SK-N-SH (cell line): ENCODE data around the gene MINDY4. TPM values are rescaled to one million over a fixed set of nuclear protein-coding genes. Genes with fewer than 3 reads are reported as not detected.

Source experiments
- CTCF ChIA-PET: fragments of 300-600, 350-600 bp; formaldehyde crosslinking; extraction: SDS; loops from one replicate; lab custom pipeline; 2021; lab: Yijun Ruan, JAX
- POLR2A ChIA-PET: fragments of 350-600 bp; sonication (Branson Sonifier 250); formaldehyde crosslinking; extraction: SDS; loops from one replicate; lab custom pipeline; 2020; ENCODE audit warnings: antibody characterized with exemption, inconsistent platforms; lab: Yijun Ruan, JAX
- DNase-seq: peaks from one replicate; pipeline ENCODE4 v3.0.0; 2012
- H2AFZ ChIP-seq: fragments of 200-600 bp; sonication (generic); 2 replicates; pipeline ENCODE4 v1.8.1; 2016; ENCODE audit warnings: antibody characterized with exemption, mild to moderate bottlenecking, low read depth
- H3F3A ChIP-seq: fragments of 200-600 bp; sonication (generic); replicated peaks from 2 replicates; pipeline ENCODE3; 2016; ENCODE audit warnings: antibody characterized with exemption, mild to moderate bottlenecking; ENCODE audit not compliant: insufficient read depth
- H3K27ac ChIP-seq, 2 experiments: fragments of 200-500 bp in 1 of 2; fragments of 200-600 bp in 1 of 2; sonication (Bioruptor generic) in 1 of 2; sonication (generic), shearing (Covaris generic) in 1 of 2; 2 replicates each; pipeline versions ENCODE4 v1.5.1 to v1.6.1; 2014 to 2016; ENCODE audit warnings: low read depth in 2 of 2, inconsistent platforms in 1 of 2, low read length in 1 of 2, mild to moderate bottlenecking in 1 of 2, mixed read lengths in 1 of 2
- H3K27me3 ChIP-seq: fragments of 200-600 bp; sonication (generic), shearing (Covaris generic); 2 replicates; pipeline ENCODE4 v1.6.1; 2016; ENCODE audit warnings: mixed run types; ENCODE audit not compliant: insufficient read depth
- H3K36me3 ChIP-seq, 2 experiments: fragments of 200-500 bp in 1 of 2; fragments of 200-600 bp in 1 of 2; sonication (Bioruptor generic) in 1 of 2; sonication (generic) in 1 of 2; replicated peaks in 1 of 2; 2 replicates each; pipeline versions ENCODE3 to v1.5.1; 2014 to 2016; ENCODE audit warnings: low read length in 1 of 2, mild to moderate bottlenecking in 1 of 2; ENCODE audit not compliant: insufficient read depth in 2 of 2, control insufficient read depth in 1 of 2
- H3K4me1 ChIP-seq, 2 experiments: fragments of 200-500 bp in 1 of 2; fragments of 200-600 bp in 1 of 2; sonication (Bioruptor generic) in 1 of 2; sonication (generic), shearing (Covaris generic) in 1 of 2; 2 replicates each; pipeline versions ENCODE4 v1.5.1 to v1.6.1; 2014 to 2016; ENCODE audit warnings: low read depth in 1 of 2, low read length in 1 of 2, mixed run types in 1 of 2; ENCODE audit not compliant: insufficient read depth in 2 of 2, control insufficient read depth in 1 of 2
- H3K4me2 ChIP-seq: fragments of 200-600 bp; sonication (generic), shearing (Covaris generic); 2 replicates; pipeline ENCODE4 v1.6.1; 2017; ENCODE audit warnings: mixed run types
- H3K4me3 ChIP-seq, 2 experiments: fragments of 200-500 bp in 1 of 2; fragments of 200-600 bp in 1 of 2; sonication (Bioruptor generic) in 1 of 2; sonication (generic), shearing (Covaris generic) in 1 of 2; 2 replicates each; pipeline versions ENCODE4 v1.5.1 to v1.8.1; 2014 to 2016; ENCODE audit warnings: low read depth in 2 of 2, inconsistent platforms in 1 of 2, low read length in 1 of 2, mild to moderate bottlenecking in 1 of 2, mixed read lengths in 1 of 2, moderate library complexity in 1 of 2
- H3K79me2 ChIP-seq: fragments of 200-600 bp; sonication (generic); 2 replicates; pipeline ENCODE4 v1.8.1; 2017; ENCODE audit warnings: mild to moderate bottlenecking; ENCODE audit not compliant: insufficient read depth
- H3K9ac ChIP-seq: fragments of 200-600 bp; sonication (generic); 2 replicates; pipeline ENCODE4 v1.6.1; 2017; ENCODE audit warnings: mixed run types
- H3K9me2 ChIP-seq: fragments of 200-600 bp; sonication (generic); 2 replicates; pipeline ENCODE4 v1.6.1; 2017; ENCODE audit warnings: mixed run types
- H3K9me3 ChIP-seq: fragments of 200-600 bp; sonication (generic); 2 replicates; pipeline ENCODE4 v1.6.1; 2017; ENCODE audit warnings: mixed run types, mild to moderate bottlenecking, moderate library complexity
- H4K20me1 ChIP-seq: fragments of 200-600 bp; sonication (generic); 2 replicates; pipeline ENCODE4 v1.6.1; 2017; ENCODE audit warnings: mild to moderate bottlenecking, mixed run types; ENCODE audit not compliant: insufficient read depth
- ELF1 ChIP-seq: IDR thresholded peaks from 2 replicates; pipeline ENCODE4 v1.4.0; 2012
- FOSL2 ChIP-seq: IDR thresholded peaks from 2 replicates; pipeline ENCODE4 v1.4.0; 2012; ENCODE audit warnings: low read depth, mild to moderate bottlenecking, moderate library complexity, borderline replicate concordance
- FOXM1 ChIP-seq: IDR thresholded peaks from 2 replicates; pipeline ENCODE4 v1.4.0; 2012; ENCODE audit warnings: low read depth, mild to moderate bottlenecking
- GABPA ChIP-seq: IDR thresholded peaks from 2 replicates; pipeline ENCODE4 v1.4.0; 2012; ENCODE audit warnings: low read depth, mild to moderate bottlenecking
- JUND ChIP-seq: IDR thresholded peaks from 2 replicates; pipeline ENCODE4 v1.4.0; 2012
- MXI1 ChIP-seq: IDR thresholded peaks from 2 replicates; pipeline ENCODE4 v1.6.1; 2012; ENCODE audit warnings: mild to moderate bottlenecking, low read depth, low read length, improper control_type of control experiment
- RAD21 ChIP-seq: IDR thresholded peaks from 2 replicates; pipeline ENCODE4 v1.6.1; 2012; ENCODE audit warnings: mild to moderate bottlenecking, low read length
- RFX5 ChIP-seq: IDR thresholded peaks from 2 replicates; pipeline ENCODE4 v1.6.1; 2012; ENCODE audit warnings: mild to moderate bottlenecking, improper control_type of control experiment, low read length
- SIN3A ChIP-seq: IDR thresholded peaks from 2 replicates; pipeline ENCODE4 v1.6.1; 2012; ENCODE audit warnings: low read depth, mild to moderate bottlenecking, low read length, moderate library complexity, borderline replicate concordance
- TCF12 ChIP-seq: IDR thresholded peaks from 2 replicates; pipeline ENCODE4 v1.4.0; 2012
- TEAD4 ChIP-seq: IDR thresholded peaks from 2 replicates; pipeline ENCODE4 v1.4.0; 2012; ENCODE audit warnings: mild to moderate bottlenecking, borderline replicate concordance; ENCODE audit not compliant: insufficient read depth
- WGBS: methylation state at CpG from one replicate; pipeline ENCODE4 v1.1.6; 2017; ENCODE audit warnings: low lambda C conversion rate; 5-methylcytosine and 5-hydroxymethylcytosine counted together
- polyA plus RNA-seq, 3 experiments: library from polyadenylated mRNA; depleted of rRNA; stranded (reverse); fragments of >200 nt; gene quantifications; 2 replicates each; pipeline ENCODE4 v1.2.3, GENCODE V29; 2012
- TF ChIP-seq, protein P1 (sequence below): IDR thresholded peaks from 2 replicates; pipeline ENCODE4; 2012
- TF ChIP-seq, protein P2 (sequence below): IDR thresholded peaks from 2 replicates; pipeline ENCODE4 v1.4.0; 2012; ENCODE audit warnings: low read depth, borderline replicate concordance
- TF ChIP-seq, protein P3 (sequence below): fragments of 150-350 bp; IDR thresholded peaks from 2 replicates; pipeline ENCODE4 v1.6.1; 2017; ENCODE audit warnings: antibody characterized with exemption, low read length, low read depth, borderline replicate concordance
- TF ChIP-seq, protein P4 (sequence below): IDR thresholded peaks from 2 replicates; pipeline ENCODE4 v1.4.0; 2012; ENCODE audit warnings: low read depth, borderline replicate concordance

Gene MINDY4
- polyA plus RNA-seq, 1 of the 3 experiments (the other 2 are of a cell fraction), result 1.8 TPM

DNA sequence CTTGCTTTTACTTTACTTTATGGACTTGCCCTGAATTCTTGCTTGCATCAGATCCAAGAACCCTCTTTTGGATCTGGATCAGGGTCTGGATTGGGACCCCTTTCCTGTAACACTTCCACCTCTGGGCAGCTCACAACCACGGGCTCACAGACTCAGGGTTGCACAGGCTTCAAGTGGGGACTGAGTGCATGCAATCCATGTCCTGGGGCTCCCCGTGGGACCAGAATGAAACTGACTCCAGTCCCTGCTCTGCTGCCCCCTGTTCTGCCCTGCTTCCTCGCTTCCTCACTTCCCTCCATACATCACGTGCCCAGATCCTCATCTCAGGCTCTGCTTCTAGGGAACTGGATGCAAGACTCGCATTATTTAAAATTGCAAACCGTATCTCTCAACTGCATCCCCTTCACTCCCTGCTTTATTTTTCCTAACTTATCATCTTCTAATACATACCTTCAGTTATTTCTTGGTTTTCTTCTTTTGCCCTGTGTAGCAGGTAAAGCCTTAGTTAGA, 42.6 kb upstream of the MINDY4 start:
- Histone ChIP-seq H3K4me2 (no peak overlapping the region), H3F3A (no peaks in the 10 kb centered on the region), H3K4me3 (no peak overlapping the region), H3K9ac (no peak overlapping the region), H3K79me2 (no peaks in the 10 kb centered on the region), H3K4me1 (peaks cover 0 to 5% of the 10 kb centered on the region in 2 experiments; a peak in 1 of 4 replicates), H4K20me1 (no peaks in the 10 kb centered on the region), H2AFZ (no peak overlapping the region), H3K9me2 (no peaks in the 10 kb centered on the region), H3K27ac (no peak overlapping the region), H3K36me3 (no peaks in the 10 kb centered on the region), H3K27me3 (peaks cover 46% of the 10 kb centered on the region), H3K9me3 (no peaks in the 10 kb centered on the region)
- CTCF ChIA-PET, result interaction anchor here (1.4 to 3.8 kb wide), 4 partner anchors 11 to 26 kb away, joined by 3 to 47 read pairs (median 10); no protein-coding TSS in a partner anchor
- no peak for DNase-seq
- WGBS, result 42% methylated on average over 6 of the region's 6 CpGs
- POLR2A ChIA-PET, result no interaction called here
- TF ChIP-seq, protein P1, sequence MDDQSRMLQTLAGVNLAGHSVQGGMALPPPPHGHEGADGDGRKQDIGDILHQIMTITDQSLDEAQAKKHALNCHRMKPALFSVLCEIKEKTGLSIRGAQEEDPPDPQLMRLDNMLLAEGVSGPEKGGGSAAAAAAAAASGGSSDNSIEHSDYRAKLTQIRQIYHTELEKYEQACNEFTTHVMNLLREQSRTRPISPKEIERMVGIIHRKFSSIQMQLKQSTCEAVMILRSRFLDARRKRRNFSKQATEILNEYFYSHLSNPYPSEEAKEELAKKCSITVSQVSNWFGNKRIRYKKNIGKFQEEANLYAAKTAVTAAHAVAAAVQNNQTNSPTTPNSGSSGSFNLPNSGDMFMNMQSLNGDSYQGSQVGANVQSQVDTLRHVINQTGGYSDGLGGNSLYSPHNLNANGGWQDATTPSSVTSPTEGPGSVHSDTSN, result no peak
- TF ChIP-seq FOSL2 (no peak), RFX5 (no peak), TEAD4 (no peak), FOXM1 (no peak), GABPA (no peak), JUND (no peak), SIN3A (no peak), ELF1 (no peak), MXI1 (no peak), TCF12 (no peak), RAD21 (no peak)
- TF ChIP-seq, protein P2, sequence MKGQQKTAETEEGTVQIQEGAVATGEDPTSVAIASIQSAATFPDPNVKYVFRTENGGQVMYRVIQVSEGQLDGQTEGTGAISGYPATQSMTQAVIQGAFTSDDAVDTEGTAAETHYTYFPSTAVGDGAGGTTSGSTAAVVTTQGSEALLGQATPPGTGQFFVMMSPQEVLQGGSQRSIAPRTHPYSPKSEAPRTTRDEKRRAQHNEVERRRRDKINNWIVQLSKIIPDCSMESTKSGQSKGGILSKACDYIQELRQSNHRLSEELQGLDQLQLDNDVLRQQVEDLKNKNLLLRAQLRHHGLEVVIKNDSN, result no peak
- TF ChIP-seq, protein P3, sequence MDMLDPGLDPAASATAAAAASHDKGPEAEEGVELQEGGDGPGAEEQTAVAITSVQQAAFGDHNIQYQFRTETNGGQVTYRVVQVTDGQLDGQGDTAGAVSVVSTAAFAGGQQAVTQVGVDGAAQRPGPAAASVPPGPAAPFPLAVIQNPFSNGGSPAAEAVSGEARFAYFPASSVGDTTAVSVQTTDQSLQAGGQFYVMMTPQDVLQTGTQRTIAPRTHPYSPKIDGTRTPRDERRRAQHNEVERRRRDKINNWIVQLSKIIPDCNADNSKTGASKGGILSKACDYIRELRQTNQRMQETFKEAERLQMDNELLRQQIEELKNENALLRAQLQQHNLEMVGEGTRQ, result no peak
- TF ChIP-seq, protein P4, sequence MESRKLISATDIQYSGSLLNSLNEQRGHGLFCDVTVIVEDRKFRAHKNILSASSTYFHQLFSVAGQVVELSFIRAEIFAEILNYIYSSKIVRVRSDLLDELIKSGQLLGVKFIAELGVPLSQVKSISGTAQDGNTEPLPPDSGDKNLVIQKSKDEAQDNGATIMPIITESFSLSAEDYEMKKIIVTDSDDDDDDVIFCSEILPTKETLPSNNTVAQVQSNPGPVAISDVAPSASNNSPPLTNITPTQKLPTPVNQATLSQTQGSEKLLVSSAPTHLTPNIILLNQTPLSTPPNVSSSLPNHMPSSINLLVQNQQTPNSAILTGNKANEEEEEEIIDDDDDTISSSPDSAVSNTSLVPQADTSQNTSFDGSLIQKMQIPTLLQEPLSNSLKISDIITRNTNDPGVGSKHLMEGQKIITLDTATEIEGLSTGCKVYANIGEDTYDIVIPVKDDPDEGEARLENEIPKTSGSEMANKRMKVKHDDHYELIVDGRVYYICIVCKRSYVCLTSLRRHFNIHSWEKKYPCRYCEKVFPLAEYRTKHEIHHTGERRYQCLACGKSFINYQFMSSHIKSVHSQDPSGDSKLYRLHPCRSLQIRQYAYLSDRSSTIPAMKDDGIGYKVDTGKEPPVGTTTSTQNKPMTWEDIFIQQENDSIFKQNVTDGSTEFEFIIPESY, result no peak
